ENCODE results near the gene SAMD11.

DNA sequence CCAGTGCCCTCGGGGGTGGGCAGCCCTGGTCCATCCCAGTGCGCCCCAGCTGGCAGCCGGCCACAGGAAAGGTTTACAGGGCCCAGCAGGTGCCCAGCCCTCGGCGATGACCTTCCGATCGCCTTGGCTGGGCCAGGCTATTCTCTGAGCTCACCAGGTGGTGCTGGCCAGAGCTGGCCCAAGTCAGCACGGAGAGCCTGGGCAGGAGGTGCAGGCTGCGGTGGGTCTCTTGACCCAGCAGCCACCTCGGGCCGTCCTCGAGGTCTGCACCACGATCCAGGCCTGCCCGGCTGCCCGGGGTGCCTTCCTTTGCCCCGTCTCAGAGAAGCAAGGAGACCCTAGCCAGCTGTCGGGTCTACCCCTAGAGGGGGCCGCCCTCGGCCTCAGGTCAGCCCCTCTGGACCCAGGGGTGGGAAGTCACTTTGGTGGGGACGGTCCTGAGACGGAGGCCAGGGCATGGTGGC, 57.8 kb downstream of the SAMD11 start:
- TF ChIP-seq, protein P1, sequence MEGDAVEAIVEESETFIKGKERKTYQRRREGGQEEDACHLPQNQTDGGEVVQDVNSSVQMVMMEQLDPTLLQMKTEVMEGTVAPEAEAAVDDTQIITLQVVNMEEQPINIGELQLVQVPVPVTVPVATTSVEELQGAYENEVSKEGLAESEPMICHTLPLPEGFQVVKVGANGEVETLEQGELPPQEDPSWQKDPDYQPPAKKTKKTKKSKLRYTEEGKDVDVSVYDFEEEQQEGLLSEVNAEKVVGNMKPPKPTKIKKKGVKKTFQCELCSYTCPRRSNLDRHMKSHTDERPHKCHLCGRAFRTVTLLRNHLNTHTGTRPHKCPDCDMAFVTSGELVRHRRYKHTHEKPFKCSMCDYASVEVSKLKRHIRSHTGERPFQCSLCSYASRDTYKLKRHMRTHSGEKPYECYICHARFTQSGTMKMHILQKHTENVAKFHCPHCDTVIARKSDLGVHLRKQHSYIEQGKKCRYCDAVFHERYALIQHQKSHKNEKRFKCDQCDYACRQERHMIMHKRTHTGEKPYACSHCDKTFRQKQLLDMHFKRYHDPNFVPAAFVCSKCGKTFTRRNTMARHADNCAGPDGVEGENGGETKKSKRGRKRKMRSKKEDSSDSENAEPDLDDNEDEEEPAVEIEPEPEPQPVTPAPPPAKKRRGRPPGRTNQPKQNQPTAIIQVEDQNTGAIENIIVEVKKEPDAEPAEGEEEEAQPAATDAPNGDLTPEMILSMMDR (IDR thresholded peaks at IDR 0.05): no peak
- TF ChIP-seq POLR2AphosphoS5 (IDR thresholded peaks at IDR 0.05): no peak
